NCI-H187 (cell line): ENCODE data around the gene CETN2.
"Not testable (repeated sequence)": the region's sequence is repeated elsewhere in the genome, so short reads cannot be mapped to it uniquely, and the experiment has no call there.

Experiments used
- DNase-seq, 2 experiments: peaks; one replicate each; lab custom pipeline; 2025; lab: John Stamatoyannopoulos, UW

The CETN2 gene

DNA sequence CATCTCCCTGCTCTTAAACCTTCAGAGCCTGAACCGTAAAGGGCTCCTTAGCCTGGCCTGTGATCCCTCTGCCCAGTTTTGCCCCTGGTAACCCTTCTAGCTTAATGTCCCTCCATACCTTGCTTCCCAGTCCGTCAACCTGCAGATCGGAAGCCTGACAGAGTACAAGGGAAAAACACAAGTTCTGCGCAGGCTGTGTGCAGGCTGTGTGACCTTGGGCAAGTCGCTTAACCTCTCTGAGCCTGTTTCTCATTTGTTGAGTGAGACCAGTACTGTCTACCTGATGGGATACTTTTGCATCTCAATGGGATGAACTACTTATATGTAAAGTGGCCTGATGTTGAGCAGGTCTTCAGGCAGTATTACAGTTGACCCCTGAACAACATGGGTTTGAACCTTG lies 2.0 kb upstream of the CETN2 start:
- no peak for DNase-seq

DNA sequence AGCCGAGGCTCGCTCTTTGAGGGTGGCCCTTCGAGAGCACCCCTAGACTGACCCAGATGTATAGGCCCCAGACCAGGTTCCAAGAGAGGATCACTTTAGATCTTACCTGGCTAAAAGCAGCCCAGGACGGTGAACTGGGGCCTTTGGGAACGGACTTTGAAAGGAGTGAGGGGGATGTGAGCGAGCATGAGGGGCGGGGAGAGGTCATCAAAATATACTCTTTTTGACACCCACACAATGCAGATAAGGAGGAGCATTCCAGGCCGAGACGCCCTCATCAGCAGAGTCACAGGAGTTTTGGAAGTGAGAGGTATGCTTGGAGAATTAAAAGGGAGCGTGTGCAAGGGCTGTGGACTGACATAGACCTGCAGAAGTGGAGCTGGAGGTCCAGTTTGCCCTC lies 834 bp upstream of the CETN2 start:
- no peak for DNase-seq

DNA sequence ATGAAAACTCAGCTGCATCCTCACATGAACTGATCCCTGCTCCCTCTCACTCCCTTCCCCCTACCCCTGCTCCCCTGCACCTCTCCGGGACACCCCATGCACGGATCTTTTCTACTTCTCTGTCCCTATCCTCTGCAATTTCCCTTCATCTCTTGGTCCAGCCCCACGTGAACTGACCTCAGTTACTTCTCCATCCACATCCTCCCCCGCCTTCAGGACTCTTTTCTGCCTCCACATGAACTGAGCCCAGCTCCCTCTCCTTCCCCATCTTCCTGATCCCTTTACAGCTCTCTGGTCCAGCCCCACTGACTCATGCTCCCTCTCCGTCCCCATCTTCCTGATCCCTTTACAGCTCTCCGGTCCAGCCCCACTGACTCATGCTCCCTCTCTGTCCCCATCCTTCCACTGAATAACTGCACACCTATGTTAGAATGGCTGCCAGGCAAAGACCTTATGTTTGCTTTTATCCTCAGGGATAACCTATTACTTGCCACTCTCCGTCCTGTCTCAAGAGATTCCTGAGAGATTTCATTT lies 5.6 kb downstream of the CETN2 start:
- DNase-seq, result no peak

DNA sequence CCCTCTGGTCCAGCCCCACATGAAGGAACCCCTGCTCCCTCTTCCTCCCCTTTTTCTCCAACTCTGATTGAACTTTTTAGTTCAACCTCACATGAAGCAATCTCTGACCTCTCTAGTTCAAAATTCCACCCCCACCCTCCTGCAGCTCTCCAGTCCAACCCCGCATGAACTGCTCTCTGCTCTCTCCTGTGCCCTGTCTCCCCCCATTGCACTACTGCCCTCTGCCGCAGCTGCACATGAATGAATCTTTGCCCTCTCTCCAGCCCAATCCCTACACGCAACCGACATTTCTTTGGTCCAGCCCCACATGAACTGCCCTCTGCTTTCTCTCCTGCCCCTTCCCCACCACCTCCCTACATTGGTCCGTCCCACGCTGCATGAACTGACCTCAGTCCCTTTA lies 6.9 kb downstream of the CETN2 start:
- no peak for DNase-seq

DNA sequence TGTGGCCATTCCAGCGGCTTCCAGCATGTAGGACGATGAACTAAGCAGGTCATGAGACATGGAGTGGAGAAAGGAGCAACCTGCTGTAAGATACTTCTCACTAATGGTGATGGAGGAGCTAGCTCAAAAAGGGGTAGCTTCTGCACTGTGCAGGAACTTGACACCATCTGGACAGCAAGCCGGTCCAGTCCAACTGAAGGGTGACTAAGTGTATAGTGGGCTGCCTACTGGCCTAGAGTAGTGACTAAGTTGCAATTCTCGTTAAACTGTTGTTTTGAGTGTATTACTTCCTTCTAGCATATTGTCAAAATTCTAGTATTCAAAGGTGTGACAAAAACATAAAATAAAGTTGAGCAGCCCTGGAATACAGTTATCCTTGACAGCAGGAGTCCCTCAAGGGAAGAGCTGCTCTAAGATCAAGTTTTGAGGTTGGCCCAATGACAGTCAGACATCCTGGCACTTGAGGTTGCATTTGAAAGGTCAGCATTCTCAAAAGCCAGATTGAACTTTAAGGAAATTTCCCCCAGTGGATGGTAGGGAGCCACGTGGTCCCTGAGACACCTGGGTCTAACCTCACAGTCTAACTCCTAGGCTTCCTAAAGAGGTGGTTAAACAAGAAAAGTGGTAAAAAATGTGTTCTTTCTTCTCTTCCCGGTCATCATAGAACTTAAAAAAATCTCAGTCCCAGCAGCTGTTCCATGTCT lies 8.0 kb downstream of the CETN2 start:
- DNase-seq, result no peak

DNA sequence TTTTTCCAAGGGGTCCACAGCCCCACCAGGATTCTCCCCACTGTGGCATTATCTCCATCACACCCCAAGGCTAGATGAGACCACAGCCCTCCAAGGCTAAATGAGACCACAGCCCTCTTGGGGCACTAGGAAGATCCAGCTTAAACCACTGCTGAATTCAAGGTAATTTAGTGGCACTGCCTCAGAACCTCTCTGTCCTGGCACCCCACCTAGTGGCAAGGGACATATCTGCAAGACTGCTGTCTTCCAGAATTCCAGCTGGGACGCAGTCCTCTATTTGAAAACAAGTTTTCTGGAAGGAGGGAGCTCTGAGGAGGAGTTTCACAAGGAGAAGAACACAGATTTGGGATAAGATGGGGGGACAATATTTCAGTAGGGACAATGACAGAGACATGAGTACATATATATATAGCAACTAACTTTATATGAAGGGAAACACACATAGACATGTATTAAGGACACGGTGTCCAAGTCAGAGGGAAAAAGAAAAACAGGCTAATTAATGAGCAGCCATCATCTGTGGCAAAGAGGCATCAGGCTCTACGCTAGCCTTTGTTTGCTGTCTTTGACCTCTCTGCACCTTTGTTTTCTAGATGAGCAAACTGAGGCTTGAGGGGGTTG lies 9.3 kb downstream of the CETN2 start:
- DNase-seq, result no peak

DNA sequence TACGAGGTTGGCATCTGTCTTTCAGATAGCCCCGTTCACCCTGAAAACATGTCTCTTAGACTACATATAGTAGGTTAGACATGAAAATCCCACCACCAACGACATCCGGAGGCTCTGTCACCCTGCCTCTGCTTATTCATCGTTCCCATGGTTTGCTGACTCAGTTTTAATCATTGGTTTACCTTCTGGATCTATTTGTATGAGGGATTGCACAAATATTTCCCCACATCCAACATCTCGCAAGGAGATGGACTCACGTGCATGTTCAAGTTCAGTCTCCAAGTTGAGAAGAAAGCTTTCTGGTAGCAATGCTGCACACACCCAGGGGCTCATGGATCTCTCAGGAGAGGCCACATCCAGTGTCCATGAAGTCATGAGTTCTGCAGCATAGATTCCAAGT lies 10.8 kb downstream of the CETN2 start:
- DNase-seq, result no peak

DNA sequence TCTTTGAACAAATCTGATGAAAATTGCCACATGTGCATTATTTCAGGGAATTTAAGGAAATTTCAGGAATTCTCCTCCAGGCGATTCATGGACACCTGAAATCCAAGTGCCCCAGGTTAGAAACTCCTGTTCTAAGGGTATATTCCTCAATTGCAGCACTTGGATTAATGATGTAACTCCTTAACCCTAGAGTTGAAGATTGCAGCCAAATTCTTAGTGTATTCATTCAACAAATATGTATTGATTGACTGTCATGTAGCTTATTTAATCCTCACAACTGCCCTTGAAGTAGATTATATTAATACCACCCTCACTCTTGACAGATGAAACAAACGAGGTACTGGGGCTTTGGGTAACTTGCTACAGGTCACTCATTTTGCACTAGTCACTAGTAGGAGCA lies 11.3 kb downstream of the CETN2 start:
- no peak for DNase-seq

DNA sequence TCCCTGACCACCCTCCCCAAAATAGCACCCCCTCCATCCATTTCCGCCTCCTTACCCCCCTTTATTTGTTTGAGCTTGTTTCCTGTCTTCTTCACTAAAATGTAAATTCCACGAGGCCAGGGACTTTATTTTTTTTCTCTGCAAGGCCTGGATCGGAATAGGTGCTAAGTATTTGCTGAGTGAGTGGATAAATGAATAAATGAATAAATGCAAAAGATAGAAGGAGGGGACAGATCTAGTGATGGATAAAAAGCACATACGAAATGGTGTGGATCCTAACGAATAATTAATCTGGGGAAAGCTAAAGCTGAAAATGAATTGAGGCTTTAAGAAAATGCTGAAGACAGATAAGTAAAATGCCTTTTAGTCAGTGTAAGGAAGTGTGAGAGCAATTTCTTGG lies 12.2 kb downstream of the CETN2 start:
- no peak for DNase-seq

DNA sequence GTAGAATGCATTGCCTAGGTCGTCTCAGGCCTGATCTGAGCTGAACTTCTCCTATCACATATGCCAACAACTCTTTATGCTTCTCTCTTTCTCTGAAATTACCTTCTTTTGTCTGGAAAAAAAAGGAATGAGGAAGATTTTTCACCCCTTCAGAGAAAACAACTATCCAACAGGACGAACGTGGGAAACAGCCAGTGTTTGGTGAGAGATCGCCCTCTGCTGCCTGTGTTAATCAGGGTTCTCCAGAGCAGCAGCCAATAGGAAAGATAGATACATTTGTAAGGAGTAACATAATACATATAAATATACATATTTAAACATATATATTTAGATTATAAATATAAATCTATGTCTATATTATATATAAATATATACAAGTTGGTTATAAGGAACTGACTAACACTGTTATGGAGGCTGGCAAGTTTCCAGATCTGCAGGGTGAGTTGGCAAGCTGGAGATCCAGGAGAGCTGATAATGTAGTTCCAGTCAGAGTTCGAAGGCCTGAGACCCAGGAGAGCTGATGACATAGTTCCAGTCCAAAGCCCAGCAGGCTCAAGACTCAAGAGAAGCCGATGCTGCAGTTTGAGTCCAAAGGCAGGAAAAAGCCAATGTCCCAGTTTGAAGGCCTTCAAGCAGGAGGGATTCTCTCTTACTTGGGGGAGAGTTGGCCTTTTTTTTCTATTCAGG lies 13.3 kb downstream of the CETN2 start:
- DNase-seq, result no peak

DNA sequence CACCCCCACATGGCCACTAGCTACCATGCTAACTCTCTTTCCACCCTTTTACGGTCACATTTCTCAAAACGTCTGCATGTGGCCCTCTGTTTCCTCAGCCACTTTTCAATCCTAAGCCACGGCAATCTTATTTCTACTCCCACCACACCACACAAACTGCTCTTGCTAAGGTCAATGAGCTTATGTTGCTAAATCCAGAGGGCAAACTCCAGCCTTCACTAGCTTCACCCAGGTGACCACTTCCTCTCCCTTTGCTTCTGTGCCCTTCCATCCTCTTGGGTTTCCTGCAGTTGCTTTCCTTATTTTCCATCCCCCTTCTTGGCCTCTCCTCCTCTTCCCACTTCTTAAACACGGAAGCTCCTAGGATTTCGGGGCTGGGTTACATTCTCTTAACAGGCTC lies 16.5 kb downstream of the CETN2 start:
- no peak for DNase-seq

DNA sequence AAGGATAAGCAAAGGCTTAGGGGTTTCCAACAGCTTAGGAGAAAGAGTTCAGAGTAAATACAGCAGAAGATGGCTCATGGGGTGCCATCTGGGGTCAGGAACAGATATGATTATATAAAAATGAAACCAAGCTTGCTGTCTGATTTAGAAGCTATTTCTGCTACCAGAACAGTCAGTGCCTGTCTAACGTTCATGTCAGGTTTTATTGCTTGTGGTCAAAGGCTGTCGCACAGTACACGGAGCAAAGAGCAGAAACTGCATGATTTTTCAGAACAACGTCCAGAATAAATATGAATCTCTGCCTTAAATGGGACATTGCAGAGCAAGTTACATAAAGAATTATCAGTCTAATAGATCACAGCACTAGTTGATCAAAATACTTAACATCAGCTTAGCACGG lies 17.4 kb downstream of the CETN2 start:
- DNase-seq, result no peak

DNA sequence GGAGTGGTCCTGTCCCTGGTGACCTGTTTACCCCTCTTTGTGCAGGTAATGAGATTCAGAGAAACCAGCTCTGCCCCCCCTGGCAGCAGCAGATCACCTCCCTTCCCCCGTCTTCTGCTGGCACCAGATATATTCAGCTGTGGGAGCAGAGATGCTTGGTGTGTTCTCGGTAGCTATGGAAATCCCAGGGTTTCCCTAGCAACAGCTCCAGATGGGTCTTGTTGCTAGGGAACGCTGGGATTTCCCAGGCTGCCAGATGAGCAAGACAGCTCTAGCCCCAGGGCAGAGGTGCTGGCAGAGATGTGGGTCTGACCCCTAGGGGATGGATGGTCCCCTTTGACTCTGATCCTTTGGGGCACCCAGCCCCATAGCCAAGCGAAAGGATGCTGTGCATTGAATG lies 20.2 kb downstream of the CETN2 start:
- no peak for DNase-seq

DNA sequence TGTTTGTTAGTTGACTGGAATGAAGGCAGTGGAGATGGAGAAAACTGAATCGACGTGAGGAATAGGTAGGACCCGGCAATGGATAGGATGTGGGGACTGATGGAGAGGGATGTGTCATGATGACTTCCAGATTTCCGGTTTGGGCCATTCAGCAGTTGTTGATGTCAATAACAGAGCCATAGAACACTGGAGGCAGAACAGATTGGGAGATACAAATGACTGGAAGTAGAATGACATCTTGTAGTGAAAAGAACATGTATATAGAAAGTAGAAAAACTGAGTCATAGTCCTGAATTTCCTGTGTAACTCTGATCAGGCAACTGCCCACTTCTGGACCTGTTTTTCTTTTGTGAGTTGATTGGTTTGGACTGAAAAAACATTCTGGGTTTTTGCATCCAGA lies 24.5 kb downstream of the CETN2 start:
- no peak for DNase-seq

DNA sequence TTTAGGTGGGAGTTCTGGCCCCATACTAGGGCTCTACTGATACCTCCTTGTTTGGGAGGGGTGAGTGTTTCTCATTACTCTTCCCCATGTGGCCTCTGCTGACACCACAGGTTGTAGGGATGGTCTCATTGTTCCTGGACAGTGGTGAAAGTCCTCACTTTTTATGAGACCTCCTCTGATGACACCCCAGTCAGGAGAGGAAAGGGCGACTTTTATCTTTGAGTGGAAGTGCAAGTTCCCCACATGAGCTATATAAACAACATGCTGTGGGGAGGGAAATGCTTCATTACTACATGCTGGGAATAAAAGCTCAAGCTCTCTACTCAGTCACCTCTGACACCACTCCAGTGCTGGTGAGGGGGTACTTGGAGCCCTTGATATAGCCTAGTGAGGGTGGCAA lies 31.6 kb downstream of the CETN2 start:
- no peak for DNase-seq

DNA sequence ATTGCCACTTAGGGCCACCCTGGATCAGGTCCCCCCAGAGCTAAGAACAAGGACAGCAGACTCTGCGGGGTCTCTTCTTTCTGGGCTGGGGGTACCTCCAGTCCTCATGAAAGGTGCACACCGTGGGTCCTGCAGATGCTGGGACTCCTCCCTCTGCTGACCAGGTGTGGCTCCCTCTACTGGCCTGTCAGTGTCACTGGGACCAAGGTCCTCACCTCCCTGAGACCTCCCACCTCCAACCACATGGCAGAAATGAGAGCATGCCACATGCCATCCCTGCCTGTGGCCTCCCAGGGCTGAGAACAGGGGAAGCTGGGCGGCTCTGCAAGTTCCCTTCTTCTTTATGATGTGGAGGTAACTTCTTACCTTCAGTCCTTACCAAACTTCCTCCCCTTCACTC lies 43.5 kb downstream of the CETN2 start:
- DNase-seq, result not testable (repeated sequence)
